Measurements from ENCODE around the gene PTBP3.

The PTBP3 gene

DNA sequence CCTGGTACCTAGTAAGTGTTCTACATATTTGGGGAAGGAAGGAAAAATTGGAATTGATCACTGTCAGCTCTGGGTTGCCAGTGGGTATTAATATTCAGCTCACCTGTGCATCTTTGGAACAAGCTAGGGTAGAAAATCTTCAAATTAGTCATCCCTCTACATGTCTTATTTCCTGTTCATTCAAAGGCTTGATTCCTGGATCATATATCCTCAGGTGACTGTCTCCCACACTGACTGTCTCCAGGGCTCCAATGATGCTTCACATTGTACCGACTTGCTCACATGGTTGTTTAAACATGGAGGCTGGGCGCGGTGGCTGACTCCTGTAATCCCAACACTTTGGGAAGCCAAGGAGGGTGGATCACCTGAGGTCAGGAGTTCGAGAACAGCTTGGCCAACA is 146.7 kb downstream of the PTBP3 start:
- no peak for TF ChIP-seq EZH2phosphoT487 (IDR thresholded peaks at IDR 0.05; ENCODE audit: borderline replicate concordance)
- TF ChIP-seq, protein P1, sequence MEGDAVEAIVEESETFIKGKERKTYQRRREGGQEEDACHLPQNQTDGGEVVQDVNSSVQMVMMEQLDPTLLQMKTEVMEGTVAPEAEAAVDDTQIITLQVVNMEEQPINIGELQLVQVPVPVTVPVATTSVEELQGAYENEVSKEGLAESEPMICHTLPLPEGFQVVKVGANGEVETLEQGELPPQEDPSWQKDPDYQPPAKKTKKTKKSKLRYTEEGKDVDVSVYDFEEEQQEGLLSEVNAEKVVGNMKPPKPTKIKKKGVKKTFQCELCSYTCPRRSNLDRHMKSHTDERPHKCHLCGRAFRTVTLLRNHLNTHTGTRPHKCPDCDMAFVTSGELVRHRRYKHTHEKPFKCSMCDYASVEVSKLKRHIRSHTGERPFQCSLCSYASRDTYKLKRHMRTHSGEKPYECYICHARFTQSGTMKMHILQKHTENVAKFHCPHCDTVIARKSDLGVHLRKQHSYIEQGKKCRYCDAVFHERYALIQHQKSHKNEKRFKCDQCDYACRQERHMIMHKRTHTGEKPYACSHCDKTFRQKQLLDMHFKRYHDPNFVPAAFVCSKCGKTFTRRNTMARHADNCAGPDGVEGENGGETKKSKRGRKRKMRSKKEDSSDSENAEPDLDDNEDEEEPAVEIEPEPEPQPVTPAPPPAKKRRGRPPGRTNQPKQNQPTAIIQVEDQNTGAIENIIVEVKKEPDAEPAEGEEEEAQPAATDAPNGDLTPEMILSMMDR (conservative IDR thresholded peaks at IDR 0.05; ENCODE audit: low read length), result no peak
- peaks cover 16% of the 10 kb centered on the region for H3K4me1 ChIP-seq (ENCODE audit: insufficient read depth, low read length, poor library complexity, severe bottlenecking)
- H2AFZ ChIP-seq (ENCODE audit: low read length), result no peak overlapping the region
- H3K36me3 ChIP-seq (ENCODE audit: insufficient read depth, low read length), result no peaks in the 10 kb centered on the region
- H3K9ac ChIP-seq (ENCODE audit: low read depth, low read length, poor library complexity, severe bottlenecking), result no peak overlapping the region
- no peak overlapping the region for H3K4me3 ChIP-seq (ENCODE audit: low read length, poor library complexity, severe bottlenecking)
- no peaks in the 10 kb centered on the region for H4K20me1 ChIP-seq (ENCODE audit: insufficient read depth, low read length, poor library complexity, severe bottlenecking)
- 0 out of 2 replicates have a peak, but pooled peaks cover 4% of the 10 kb centered on the region for H3K9me3 ChIP-seq (ENCODE audit: insufficient read depth, low read depth, low read length)
- no peaks in the 10 kb centered on the region for H3F3A ChIP-seq (ENCODE audit: low read depth)
- H3K4me2 ChIP-seq (ENCODE audit: low read depth, low read length, poor library complexity, severe bottlenecking), result no peak overlapping the region
- H3K27me3 ChIP-seq (ENCODE audit: insufficient read depth, low read length, poor library complexity, severe bottlenecking), result no peaks in the 10 kb centered on the region
- no peaks in the 10 kb centered on the region for H3K79me2 ChIP-seq (ENCODE audit: insufficient read depth, low read length)
- H3K9me2 ChIP-seq (replicated peaks; ENCODE audit: low read depth, low read length), result no peaks in the 10 kb centered on the region

- H3K4me3 ChIP-seq (ENCODE audit: low read length, poor library complexity, severe bottlenecking), result no peak overlapping the region
- H3K4me2 ChIP-seq (ENCODE audit: low read depth, low read length, poor library complexity, severe bottlenecking), result no peak overlapping the region
- H4K20me1 ChIP-seq (ENCODE audit: insufficient read depth, low read length, poor library complexity, severe bottlenecking), result no peaks in the 10 kb centered on the region
- no peaks in the 10 kb centered on the region for H3K9me2 ChIP-seq (replicated peaks; ENCODE audit: low read depth, low read length)
- 0 out of 2 replicates have a peak, but pooled peaks cover 4% of the 10 kb centered on the region for H3K9me3 ChIP-seq (ENCODE audit: insufficient read depth, low read depth, low read length)
- no peaks in the 10 kb centered on the region for H3K27me3 ChIP-seq (ENCODE audit: insufficient read depth, low read length, poor library complexity, severe bottlenecking)
- peaks cover 32% of the 10 kb centered on the region for H3K4me1 ChIP-seq (ENCODE audit: insufficient read depth, low read length, poor library complexity, severe bottlenecking)
- H2AFZ ChIP-seq (ENCODE audit: low read length), result no peak overlapping the region
- no peak overlapping the region for H3K9ac ChIP-seq (ENCODE audit: low read depth, low read length, poor library complexity, severe bottlenecking)
- H3K79me2 ChIP-seq (ENCODE audit: insufficient read depth, low read length), result no peaks in the 10 kb centered on the region
- peaks cover 8% of the 10 kb centered on the region for H3F3A ChIP-seq (ENCODE audit: low read depth)
- H3K36me3 ChIP-seq (ENCODE audit: insufficient read depth, low read length), result no peaks in the 10 kb centered on the region
- TF ChIP-seq, protein P1 (conservative IDR thresholded peaks at IDR 0.05; ENCODE audit: low read length), result no peak
- no peak for TF ChIP-seq EZH2phosphoT487 (IDR thresholded peaks at IDR 0.05; ENCODE audit: borderline replicate concordance)
These were observed 148.5 kb downstream of the PTBP3 start for GRCh38 chr9:112184946-112185345.

- peaks cover 8% of the 10 kb centered on the region for H3F3A ChIP-seq (ENCODE audit: low read depth)
- no peak overlapping the region for H3K9ac ChIP-seq (ENCODE audit: low read depth, low read length, poor library complexity, severe bottlenecking)
- H3K4me1 ChIP-seq (ENCODE audit: insufficient read depth, low read length, poor library complexity, severe bottlenecking), result peaks cover 38% of the 10 kb centered on the region
- no peak overlapping the region for H2AFZ ChIP-seq (ENCODE audit: low read length)
- no peak for TF ChIP-seq EZH2phosphoT487 (IDR thresholded peaks at IDR 0.05; ENCODE audit: borderline replicate concordance)
- no peaks in the 10 kb centered on the region for H4K20me1 ChIP-seq (ENCODE audit: insufficient read depth, low read length, poor library complexity, severe bottlenecking)
- H3K27me3 ChIP-seq (ENCODE audit: insufficient read depth, low read length, poor library complexity, severe bottlenecking), result no peaks in the 10 kb centered on the region
- H3K79me2 ChIP-seq (ENCODE audit: insufficient read depth, low read length), result no peaks in the 10 kb centered on the region
- no peak overlapping the region for H3K4me3 ChIP-seq (ENCODE audit: low read length, poor library complexity, severe bottlenecking)
- no peak overlapping the region for H3K4me2 ChIP-seq (ENCODE audit: low read depth, low read length, poor library complexity, severe bottlenecking)
- H3K9me3 ChIP-seq (ENCODE audit: insufficient read depth, low read depth, low read length), result 0 out of 2 replicates have a peak, but pooled peaks cover 4% of the 10 kb centered on the region
- H3K9me2 ChIP-seq (replicated peaks; ENCODE audit: low read depth, low read length), result no peaks in the 10 kb centered on the region
- H3K36me3 ChIP-seq (ENCODE audit: insufficient read depth, low read length), result no peaks in the 10 kb centered on the region
These were observed 149.2 kb downstream of the PTBP3 start for GRCh38 chr9:112184221-112184620.

DNA sequence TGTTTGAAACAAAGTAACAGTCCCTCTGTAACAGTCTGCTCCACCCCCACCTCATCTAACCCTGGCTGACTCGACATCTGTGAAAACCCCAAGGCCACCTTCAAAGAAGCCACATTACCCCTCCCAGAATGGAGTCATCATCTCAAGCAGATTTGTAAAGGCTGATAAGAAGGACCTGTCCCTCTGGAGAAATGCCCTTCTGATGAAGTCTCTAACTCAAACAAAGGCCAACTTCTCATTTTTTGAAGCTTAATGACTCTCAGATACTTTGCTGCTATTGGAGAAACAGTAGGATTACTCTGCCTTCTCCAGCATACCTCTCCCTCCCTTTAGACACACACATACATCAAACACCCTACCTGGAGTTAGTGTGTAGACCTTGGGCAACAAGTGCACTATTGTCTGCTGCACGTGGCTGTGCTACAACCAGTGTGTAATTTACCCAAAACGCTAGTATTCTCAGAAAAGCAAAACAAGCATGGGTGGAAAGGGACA is 153.0 kb downstream of the PTBP3 start:
- H2AFZ ChIP-seq (ENCODE audit: low read length), result peak overlapping the region; percentile 36; the same call in 1 of the 2 replicates
- H3K4me2 ChIP-seq (ENCODE audit: low read depth, low read length, poor library complexity, severe bottlenecking), result peak overlapping the region; percentile 94
- H3K79me2 ChIP-seq (ENCODE audit: insufficient read depth, low read length), result no peaks in the 10 kb centered on the region
- H3K9me2 ChIP-seq (replicated peaks; ENCODE audit: low read depth, low read length), result no peaks in the 10 kb centered on the region
- no peak for TF ChIP-seq EZH2phosphoT487 (IDR thresholded peaks at IDR 0.05; ENCODE audit: borderline replicate concordance)
- TF ChIP-seq, protein P1 (conservative IDR thresholded peaks at IDR 0.05; ENCODE audit: low read length), result no peak
- peaks cover 72% of the 10 kb centered on the region for H3K4me1 ChIP-seq (ENCODE audit: insufficient read depth, low read length, poor library complexity, severe bottlenecking)
- H3F3A ChIP-seq (ENCODE audit: low read depth), result peaks cover 8% of the 10 kb centered on the region
- no peaks in the 10 kb centered on the region for H3K27me3 ChIP-seq (ENCODE audit: insufficient read depth, low read length, poor library complexity, severe bottlenecking)
- peak overlapping the region; percentile 76 for H3K9ac ChIP-seq (ENCODE audit: low read depth, low read length, poor library complexity, severe bottlenecking)
- no peaks in the 10 kb centered on the region for H3K36me3 ChIP-seq (ENCODE audit: insufficient read depth, low read length)
- H3K9me3 ChIP-seq (ENCODE audit: insufficient read depth, low read depth, low read length), result 0 out of 2 replicates have a peak, but pooled peaks cover 4% of the 10 kb centered on the region
- H4K20me1 ChIP-seq (ENCODE audit: insufficient read depth, low read length, poor library complexity, severe bottlenecking), result no peaks in the 10 kb centered on the region
- H3K4me3 ChIP-seq (ENCODE audit: low read length, poor library complexity, severe bottlenecking), result peak overlapping the region; percentile 68

Measured in Loucy (cell line).